HG02610 (cell line): ENCODE data around the gene NBAS.
"Not testable (repeated sequence)": the region's sequence is repeated elsewhere in the genome, so short reads cannot be mapped to it uniquely, and the experiment has no call there.

ENCODE experiments used
- ATAC-seq: cut with Tn5 transposase; IDR thresholded peaks from one replicate; pipeline ENCODE4 v1.9.1; 2021; ENCODE audit warnings: mild to moderate bottlenecking, moderate library complexity; ENCODE audit not compliant: unreplicated experiment

NBAS gene

DNA sequence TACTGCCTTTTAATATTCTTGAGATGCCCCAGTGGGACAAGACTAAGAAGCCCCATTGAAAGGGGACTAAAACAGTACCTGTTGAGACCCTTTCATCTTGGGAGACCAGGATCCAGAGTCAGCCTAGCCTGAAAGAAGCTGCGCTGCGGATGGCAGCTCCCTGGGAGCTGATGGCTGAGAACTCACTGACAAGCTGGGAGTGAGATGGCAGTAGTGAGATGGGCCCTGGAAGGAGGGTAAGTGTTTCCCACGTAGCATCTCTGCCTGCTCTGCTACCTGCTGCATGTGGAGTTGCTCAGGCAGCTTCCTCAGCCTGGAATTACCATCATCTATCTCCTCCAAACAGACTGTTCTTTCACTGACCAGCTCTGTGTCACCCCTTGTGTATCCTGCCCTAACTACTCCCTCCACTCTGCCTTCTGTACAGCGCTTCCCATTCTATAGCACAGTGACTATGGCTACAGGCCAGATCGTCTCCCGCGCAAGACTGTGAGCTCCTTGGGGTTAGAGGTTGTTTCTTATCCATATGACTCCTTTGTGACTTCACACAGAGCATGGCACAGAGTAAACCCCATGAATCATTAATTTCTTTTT is 330.4 kb downstream of the NBAS start:
- ATAC-seq: no peak

DNA sequence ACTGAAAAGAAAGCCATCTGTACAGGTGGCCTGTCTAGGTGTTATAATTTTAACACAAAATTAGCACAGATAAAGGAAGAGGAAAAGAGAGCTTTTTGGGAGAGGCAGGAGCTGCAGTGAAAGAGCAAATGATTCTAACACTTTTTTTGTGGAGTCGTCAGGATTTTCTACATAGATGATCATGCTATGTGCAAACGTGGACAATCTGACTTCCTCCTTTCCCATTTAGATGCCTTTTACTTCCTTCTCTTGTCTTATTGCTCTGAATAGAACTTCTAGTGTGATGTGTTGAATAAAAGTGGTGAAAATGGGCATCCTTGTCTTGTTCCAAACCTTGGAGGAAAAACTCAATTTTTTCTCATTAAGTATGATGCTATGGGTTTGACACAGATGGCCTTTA is 334.5 kb downstream of the NBAS start:
- no peak for ATAC-seq

DNA sequence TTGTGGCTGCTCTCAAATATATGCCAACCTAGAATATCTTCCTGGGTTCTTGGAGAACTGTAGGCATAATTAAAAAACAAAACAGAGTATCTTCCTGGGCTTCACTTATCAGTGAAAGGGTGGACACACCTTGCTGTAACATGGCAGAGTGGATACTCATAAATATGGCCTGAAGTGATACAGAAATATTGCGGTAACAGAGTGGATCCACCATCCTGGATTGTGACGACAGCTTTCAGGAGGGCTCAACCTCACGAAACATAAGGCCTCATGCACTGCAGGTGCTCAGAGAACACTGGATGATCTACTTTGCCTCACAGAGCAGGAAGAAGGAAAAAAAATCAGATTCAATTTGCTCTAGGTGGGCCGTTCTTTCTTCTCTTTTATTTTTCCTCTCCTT is 336.0 kb downstream of the NBAS start:
- ATAC-seq: no peak

DNA sequence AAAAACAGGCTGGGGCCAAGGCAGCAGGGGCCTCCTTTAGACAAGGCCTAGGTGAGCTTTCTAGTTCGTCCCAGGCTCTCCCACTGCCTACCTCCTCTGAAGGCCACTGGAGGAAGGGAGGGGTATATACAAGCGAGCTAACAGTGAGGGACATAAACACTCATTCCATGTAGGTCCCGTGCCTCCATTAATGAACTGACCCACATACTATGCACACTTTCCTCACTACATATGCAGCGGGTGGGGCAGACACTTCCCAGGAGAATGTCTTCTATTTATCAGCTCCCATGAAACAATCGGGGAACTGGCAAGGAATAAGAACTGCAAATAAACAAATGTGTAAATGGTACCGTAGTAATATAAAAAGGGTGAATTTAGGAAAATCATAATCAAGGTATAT is 336.5 kb downstream of the NBAS start:
- no peak for ATAC-seq

DNA sequence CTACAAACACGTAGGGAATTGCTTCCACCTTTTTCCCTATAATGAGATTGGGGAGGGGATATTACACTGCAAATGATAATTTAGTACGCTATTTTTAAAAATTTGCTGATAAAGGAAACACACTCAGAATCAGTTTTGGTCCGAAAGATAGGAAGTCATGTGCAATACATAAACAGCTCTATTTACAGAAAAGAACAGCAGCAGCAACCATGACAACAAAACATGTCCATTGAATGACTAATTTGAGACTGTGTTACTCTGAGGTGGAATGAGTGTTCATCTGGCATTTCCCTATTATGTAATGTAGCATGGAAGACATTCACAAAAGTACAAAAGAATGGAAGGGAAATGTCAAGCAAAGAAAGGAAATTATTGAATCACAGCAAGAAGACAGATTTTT is 337.2 kb downstream of the NBAS start:
- ATAC-seq: peak; percentile 91

DNA sequence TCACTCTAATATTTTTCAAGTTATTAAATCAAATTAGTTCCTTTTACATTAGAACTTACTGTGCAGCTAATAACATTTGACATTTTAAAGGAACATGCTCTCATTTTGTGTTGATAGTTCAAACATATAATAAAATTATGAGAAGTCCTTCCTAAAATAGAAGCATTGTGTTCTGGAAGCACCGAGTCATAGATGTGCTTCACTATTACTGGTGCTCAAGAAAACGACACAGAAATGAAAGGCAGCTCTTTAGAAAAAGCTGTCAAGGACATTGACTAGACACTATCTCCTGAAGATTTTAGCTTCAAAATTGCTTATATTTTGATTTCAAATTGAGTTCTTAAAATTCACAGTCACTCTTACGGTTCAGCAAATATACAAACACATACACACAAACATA is 338.3 kb downstream of the NBAS start:
- no peak for ATAC-seq

DNA sequence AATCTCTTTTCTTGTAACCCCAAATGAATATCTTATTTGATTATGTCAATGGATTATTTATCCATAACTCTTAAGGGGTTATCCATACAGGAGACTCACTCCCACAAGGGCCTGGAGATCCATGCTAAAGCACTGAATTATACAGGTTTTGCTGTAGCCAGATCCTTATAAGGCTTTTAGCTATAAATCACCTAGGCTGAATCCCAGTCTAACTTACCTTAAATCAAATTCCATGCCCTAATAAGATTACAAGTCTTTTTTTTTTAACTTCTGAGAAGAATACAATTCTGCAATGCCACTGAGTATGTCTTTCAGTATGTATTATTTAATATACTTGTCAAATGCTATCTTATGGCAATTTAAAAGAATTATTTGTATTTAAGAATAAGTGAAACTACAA is 340.5 kb downstream of the NBAS start:
- ATAC-seq: no peak

DNA sequence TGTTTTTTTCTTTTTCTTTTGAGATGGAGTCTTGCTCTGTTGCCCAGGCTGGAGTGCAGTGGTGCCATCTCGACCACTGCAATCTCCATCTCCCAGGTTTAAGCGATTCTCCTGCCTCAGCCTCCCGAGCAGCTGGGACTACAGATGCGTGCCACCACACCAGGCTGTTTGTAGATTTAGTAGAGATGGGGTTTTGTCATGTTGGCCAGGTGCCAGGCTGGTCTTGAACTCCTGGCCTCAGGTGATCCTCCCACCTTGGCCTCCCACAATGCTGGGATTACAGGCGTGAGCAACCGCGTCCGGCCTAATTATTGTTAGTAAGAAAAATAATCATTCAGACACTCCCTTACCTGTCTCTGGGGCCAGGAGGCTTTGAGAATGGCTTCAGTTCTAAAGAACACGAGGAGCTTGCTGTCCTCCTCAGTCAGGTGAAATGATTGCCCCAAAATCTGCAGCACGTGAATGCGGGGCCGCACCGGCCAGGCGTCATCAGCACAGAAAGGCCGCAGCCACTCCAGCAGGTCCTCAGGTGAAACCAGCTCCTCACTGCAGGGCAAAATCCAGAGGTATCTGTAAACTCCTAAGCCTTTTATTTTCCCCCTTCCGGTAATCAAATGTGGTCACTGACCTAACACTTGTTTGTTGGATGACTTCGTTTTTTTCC is 342.6 kb downstream of the NBAS start:
- ATAC-seq: no peak

DNA sequence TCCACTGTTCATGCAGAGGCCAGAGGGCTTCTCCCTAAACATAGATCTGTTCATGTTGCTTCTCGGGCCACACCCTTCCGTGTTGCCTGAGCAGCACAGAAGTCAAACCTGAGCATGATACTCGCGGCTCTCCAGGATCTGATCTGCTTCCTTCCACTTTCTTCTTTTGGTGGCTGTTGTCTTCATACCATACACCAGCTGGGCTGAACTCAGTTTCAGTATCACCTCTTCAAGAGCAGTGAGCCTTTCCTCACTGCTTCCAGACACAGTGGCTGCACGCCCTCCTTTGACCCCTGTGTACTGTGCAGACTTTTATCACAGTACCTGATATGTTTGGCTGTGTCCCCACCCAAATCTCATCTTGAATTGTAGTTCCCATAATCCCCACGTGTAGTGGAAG is 348.9 kb downstream of the NBAS start:
- ATAC-seq: no peak

DNA sequence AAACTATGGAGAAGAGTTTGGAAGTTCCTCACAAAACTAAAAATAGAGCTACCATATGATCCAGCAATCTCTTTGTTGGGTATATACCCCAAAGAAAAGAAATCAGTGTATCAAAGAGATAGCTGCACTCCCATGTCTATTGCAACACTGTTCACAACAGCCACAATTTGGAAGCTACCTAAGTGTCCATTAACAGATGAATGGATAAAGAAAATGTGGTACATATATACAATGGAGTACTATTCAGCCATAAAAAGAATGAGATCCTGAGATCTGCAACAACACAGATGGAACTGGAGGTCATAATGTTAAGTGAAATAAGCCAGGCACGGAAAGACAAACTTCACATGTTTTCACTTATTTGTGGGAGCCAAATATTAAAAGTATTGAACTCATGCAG is 350.6 kb downstream of the NBAS start:
- ATAC-seq: not testable (repeated sequence)

DNA sequence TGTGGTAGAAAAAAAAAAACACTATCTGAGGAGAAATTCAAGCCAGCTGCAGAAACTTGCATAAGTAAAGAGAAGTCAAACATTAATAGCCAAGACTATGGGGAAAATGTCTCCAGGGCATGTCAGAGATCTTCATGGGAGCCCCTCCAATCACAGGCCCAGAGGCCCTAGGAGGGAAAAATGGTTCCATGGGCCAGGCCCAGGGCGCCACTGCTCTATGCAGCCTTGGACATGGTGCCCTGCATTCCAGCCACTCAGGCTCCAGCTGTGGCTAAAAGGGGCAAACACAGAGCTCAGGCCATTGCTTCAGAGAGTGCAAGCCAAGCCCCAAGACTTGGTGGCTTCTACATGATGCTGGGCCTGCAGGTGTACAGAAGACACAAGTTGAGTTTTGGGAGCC is 354.7 kb downstream of the NBAS start:
- ATAC-seq: no peak

DNA sequence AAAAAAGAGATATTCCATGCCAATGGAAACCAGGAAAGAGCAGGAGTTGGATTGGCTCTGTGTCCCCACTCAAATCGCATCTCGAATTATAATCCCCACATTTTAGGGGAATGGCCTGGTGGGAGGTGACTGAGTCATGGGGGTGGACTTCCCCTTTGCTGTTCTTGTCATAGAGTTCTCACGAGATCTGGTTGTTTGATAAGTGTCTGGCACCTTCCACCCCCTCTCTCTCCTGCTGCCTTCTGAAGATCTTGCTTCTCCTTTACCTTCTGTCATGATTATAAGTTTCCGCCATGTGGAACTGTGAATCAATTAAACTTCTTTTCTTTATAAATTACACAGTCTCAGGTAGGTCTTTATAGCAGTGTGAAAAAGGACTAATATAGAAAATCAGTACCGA is 355.6 kb downstream of the NBAS start:
- no peak for ATAC-seq

DNA sequence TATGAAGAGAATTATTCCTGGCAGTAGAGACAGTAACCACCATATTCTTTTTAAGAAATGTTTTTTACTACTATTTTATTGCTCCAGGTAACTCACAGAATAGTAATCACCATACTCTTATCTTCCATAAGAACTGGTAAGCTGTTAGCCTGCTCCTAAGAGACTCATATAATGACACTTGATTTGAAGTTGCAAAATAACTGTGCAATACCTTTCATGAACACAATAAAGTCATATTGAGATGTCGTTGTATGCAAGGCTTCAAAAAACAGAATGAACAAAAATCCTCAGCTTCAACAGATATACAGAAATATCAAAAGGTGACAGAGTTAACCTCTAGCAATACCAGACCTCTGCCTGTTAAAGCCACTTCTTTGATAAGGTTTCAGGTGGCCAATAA is 360.1 kb downstream of the NBAS start:
- ATAC-seq: no peak

DNA sequence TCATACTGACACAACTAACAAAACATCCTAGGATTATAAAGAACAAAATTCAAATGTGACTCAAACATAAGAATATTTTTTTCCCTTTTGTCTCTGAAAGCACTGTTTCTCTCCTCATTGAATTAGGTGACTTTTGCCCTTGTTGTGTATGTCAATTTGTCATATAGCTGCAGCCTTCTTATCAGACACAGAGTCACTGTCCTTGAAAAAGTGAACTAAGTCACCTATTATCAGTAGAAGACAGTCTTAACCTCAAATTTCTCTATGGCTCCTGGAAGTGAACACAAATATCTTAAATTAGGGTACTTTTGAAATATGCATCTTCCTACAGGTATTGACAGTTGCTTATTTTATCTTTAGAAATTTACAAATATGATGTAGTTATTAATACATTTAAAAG is 360.6 kb downstream of the NBAS start:
- no peak for ATAC-seq

DNA sequence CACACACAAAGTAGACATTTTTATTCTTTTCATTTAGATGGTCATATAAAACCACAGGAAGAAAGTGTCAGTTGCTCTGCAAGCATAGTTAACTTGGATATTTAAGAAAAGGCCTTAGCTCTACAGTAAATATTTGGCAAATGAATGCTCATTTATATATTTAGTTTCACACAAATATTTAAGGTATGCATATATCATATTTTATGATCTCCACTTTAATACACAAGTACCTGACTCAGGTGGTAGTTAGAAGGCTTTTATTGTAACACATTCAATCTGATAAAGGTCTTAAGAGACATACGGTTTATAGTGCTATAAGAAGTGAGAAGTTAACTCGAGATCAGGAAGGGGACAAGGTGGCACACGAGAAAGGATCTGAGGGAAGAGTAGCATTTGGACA is 363.1 kb downstream of the NBAS start:
- ATAC-seq: no peak

DNA sequence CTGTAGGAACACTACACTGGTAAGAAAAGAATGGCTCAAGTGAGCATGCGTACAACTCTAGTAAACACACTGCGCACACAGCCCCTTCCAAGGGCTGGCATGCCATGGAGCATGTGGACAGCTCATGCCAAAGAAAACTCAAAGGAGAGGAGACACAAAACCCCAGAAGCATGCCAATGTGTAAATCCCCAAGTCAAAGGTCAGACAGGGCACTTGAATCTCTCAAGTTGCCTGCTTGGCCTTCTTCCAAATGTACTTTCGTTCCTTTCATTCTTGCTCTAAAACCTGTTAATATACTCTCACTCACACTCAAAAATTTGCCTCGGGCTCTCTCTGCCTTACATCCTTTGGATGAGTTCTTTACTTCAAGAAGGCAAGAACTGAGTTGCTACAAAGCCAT is 365.3 kb downstream of the NBAS start:
- ATAC-seq: no peak

DNA sequence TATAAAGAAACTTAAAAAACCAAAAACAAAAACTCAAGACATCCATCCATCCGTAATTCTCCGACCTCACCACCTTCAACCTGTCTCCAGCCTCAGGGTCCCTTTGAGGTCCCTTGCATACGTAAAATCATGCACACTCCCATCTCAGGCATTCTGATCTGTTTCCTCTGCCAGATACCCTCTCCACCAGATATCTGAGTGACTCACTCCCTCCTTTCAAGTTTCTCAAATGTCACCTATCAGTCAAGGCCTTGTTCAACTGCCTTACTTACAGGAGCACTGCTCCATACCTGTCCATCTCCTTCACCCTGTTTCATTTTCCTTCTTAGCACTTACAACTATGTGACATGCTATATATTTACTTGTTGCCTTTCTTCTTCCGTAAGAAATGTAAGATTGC is 369.3 kb downstream of the NBAS start:
- ATAC-seq: no peak

DNA sequence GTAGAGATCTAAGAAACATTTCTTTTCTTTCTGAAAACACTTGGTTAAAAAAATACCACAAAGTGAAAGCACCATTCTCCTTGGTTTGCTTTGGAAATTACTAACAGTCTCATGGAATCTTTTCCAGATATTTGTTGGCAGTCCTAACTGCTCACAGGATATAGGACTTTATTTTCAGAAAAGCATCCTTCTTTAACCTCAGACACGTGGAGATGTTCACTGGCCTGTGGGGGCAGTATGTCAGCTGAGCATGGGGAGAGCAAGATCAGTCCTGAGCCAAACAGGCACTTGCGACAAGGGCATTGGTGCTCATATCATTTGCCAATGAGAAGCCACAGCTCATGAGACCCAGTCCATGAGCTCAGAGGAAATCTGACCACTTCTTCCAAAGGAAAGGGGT is 371.9 kb downstream of the NBAS start:
- no peak for ATAC-seq

DNA sequence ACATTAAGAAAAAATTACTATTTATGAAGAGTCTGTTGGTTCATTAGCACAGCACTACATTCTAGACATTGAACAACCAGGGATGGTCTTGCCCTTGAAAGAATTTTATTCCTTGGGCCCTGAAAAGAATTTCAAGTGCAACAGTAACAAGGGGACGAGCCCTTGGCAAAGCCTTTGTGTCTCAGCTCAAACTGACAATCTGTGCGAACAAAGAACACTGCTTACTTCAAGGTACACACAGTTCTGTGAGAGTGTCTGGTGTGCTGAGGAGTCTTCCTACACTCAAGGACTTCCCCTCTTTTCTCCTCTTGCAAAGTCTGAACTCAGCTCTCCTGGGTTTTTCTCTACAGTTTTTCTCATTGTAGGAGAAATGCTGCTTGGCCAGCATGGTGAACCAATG is 373.4 kb downstream of the NBAS start:
- ATAC-seq: no peak

DNA sequence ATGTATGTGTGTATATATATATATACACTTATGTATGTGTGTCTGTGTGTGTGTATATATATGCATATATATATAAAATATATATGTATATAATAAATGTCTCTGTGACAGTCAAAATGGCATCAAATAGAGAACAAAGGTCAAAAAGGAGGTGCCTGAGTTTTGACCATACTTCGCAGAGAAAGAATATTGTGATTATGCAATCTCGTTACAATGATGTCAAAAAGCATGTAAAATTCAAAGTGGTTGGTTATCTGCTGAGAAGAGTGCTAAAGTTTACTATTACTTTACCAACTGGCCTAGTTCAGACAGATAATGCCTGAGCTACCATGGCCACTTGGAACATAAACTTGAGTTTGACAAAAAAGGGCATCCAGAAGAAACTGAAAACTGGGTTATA is 375.0 kb downstream of the NBAS start:
- no peak for ATAC-seq

DNA sequence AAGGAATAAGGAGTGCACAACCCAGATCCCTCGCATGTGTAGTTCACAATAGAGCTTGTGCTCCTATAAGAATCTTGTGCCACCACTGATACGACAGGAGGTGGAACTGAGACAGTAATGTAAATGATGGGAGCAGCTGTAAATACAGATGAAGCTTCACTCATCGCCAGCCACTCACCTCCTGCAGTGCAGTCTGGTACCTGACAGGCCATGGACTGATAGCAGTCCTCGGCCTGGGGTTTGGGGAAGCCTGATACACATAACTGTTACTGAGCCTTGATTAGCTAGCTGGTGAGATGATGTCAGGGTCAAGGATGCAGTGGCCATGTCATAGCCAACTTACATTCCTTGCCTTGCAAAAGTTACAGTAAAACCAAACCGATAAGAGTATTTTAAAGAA is 376.6 kb downstream of the NBAS start:
- no peak for ATAC-seq

DNA sequence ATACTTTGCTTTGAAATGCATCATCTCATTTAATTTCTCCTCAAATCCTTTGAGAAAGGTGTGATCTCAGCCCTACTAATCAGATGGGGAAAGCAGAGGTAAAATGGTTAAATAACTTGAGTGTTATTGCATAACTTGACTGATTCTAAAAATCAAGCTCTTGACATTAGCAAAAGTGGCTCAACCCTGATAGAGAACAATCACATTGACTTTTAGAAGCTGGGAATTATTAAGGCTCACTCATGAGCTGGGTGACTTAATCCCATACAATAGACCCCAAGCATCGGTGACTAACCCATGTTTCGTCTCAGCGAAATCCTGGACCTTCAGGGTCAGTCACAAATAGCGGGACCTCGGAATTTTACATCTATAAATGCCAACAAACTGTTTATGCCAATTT is 378.9 kb downstream of the NBAS start:
- ATAC-seq: no peak

DNA sequence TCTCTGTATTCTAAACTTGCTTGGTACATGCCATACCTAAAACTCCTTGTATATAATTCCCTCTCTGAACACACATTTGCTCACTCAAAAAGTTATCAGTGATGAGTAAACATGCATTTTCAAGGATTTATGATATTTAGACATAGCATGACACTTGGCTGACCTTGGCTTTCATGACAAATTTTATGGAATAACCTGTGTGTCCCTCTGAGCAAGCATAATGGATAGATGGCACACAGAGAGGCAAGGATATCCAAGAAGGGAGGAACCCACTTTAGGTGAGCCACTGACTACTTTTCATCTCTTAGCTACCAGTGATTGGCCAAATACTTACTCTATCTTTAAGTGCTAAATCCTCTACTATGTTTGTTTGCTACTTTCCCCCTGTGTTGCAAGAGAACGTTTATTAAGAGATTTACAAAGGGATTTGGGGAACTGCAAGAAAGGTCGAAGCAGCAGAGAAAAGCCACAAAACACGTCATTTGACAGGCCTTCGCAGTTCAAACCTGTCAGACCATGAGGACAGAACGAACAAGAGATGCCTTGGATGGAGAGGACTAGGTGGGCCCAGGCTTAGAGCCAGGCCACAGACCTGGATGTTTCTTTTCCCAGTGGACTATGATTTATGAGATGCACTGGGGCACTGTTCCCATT is 379.9 kb downstream of the NBAS start:
- ATAC-seq: no peak
